Measurements from ENCODE around the gene FPR3.

- no peak for TF ChIP-seq POLR2A (IDR thresholded peaks at IDR 0.05)
- no peak for TF ChIP-seq CTCF (IDR thresholded peaks at IDR 0.05)
Measured at GRCh38 chr19:51803967-51804366, 9.0 kb downstream of the FPR3 start.
